SH-SY5Y (cell line): ENCODE measurements around the gene HSD17B12.

Experiments
- GATA2 ChIP-seq: IDR thresholded peaks from 2 replicates; pipeline ENCODE4 v1.6.1; 2011; ENCODE audit warnings: mild to moderate bottlenecking, low read depth, low read length
- GATA3 ChIP-seq: IDR thresholded peaks from 2 replicates; pipeline ENCODE4 v1.6.1; 2011; ENCODE audit warnings: low read depth, mild to moderate bottlenecking, low read length, moderate library complexity

- no peak for TF ChIP-seq GATA2
- TF ChIP-seq GATA3, result no peak
Measured at GRCh38 chr11:43871051-43871450, 190.5 kb downstream of the HSD17B12 start.
